Measurements from ENCODE around the gene ZFYVE9.

Gene ZFYVE9

GRCh38 chr1:52249831-52250230 lies 107.9 kb downstream of the ZFYVE9 start:
- DNase-seq = no peak

GRCh38 chr1:52253421-52253820 lies 111.5 kb downstream of the ZFYVE9 start:
- no peak for DNase-seq

GRCh38 chr1:52259886-52260285 lies 118.0 kb downstream of the ZFYVE9 start:
- no peak for DNase-seq

- no peak for DNase-seq
Observed at GRCh38 chr1:52263153-52263910, 121.4 kb downstream of the ZFYVE9 start.

- DNase-seq = no peak
Observed at GRCh38 chr1:52264530-52265115, 122.7 kb downstream of the ZFYVE9 start.

- DNase-seq = no peak
Observed at GRCh38 chr1:52266507-52266906, 124.6 kb downstream of the ZFYVE9 start.

GRCh38 chr1:52268372-52268771 lies 126.5 kb downstream of the ZFYVE9 start:
- DNase-seq = no peak

GRCh38 chr1:52281518-52281917 lies 139.6 kb downstream of the ZFYVE9 start:
- no peak for DNase-seq

- no peak for DNase-seq
Observed at GRCh38 chr1:52288286-52288685, 146.4 kb downstream of the ZFYVE9 start.

GRCh38 chr1:52294580-52294979 lies 152.7 kb downstream of the ZFYVE9 start:
- DNase-seq = no peak

GRCh38 chr1:52296345-52296744 lies 154.5 kb downstream of the ZFYVE9 start:
- peak; percentile 57 for DNase-seq

- no peak for DNase-seq
Observed at GRCh38 chr1:52305417-52306226, 163.7 kb downstream of the ZFYVE9 start.

- DNase-seq = no peak
Observed at GRCh38 chr1:52306227-52307006, 164.5 kb downstream of the ZFYVE9 start.

GRCh38 chr1:52321061-52321460 lies 179.2 kb downstream of the ZFYVE9 start:
- DNase-seq = no peak

GRCh38 chr1:52323731-52324130 lies 181.8 kb downstream of the ZFYVE9 start:
- no peak for DNase-seq

GRCh38 chr1:52325786-52326185 lies 183.9 kb downstream of the ZFYVE9 start:
- DNase-seq = no peak

- DNase-seq = no peak
Observed at GRCh38 chr1:52328615-52329014, 186.7 kb downstream of the ZFYVE9 start.

- DNase-seq = no peak
Observed at GRCh38 chr1:52332411-52332810, 190.5 kb downstream of the ZFYVE9 start.

GRCh38 chr1:52334906-52335528 lies 193.1 kb downstream of the ZFYVE9 start:
- no peak for DNase-seq

- DNase-seq = no peak
Observed at GRCh38 chr1:52337439-52337838, 195.6 kb downstream of the ZFYVE9 start.

- DNase-seq = no peak
Observed at GRCh38 chr1:52341655-52342260, 199.9 kb downstream of the ZFYVE9 start.

GRCh38 chr1:52343979-52344378 lies 202.1 kb downstream of the ZFYVE9 start:
- no peak for DNase-seq
